ENCODE data around the gene ZNF678.

The ZNF678 gene

DNA sequence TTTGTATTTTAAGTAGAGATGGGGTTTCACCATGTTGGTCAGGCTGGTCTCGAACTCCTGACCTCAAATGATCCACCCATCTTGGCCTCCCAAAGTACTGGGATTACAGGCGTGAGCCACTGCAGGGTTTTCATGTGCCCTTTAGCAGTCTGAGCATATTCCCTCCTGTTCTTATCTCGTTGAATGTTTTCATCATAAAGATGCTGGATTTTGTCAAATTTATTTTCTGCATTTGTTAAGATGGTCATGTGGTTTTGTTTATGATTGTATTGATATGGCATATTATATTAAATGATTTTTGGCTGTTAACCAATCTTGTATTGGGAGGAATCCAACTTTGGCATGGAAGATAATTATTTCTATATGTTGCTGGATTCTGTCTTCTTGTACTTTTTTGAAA is 163.0 kb downstream of the ZNF678 start:
- DNase-seq = no peak

All from activated CD8-positive, alpha-beta memory T cell treated with anti-CD3 and anti-CD28 coated beads for 24 hours (primary cell).